Choroid plexus epithelial cell (primary cell): ENCODE data around the gene GRK6.
A peak's percentile ranks its signal among the peaks of the same experiment; 100 is the strongest.

Experiments
- DNase-seq: peaks from one replicate; pipeline ENCODE4 v3.0.0-alpha.2; 2010; ENCODE audit warnings: low read depth
- H3K4me3 ChIP-seq: 2 replicates; pipeline ENCODE4 v1.5.1; 2011; ENCODE audit warnings: low read depth, mild to moderate bottlenecking, control low read depth, low read length, moderate library complexity
- CTCF ChIP-seq: conservative IDR thresholded peaks from 2 replicates; pipeline ENCODE4 v1.5.1; 2011; ENCODE audit warnings: low read depth, mild to moderate bottlenecking, control low read depth, inconsistent platforms, low read length, moderate library complexity

Gene GRK6

GRCh38 chr5:177397875-177398390 is 28.5 kb upstream of the GRK6 start:
- H3K4me3 ChIP-seq: no peak overlapping the region
- TF ChIP-seq CTCF: no peak
- no peak for DNase-seq

- no peak within 1 kb of the TSS for H3K4me3 ChIP-seq
- TF ChIP-seq CTCF: peak; percentile 5
- no peak for DNase-seq
These were observed 26.2 kb upstream of the GRK6 start, which contains the start of gene PFN3 for GRCh38 chr5:177399997-177400868. TSS of gene PFN3 (minus strand) at chr5:177400661. CDS start at chr5:177400576, 85 bp downstream.

- TF ChIP-seq CTCF: peak; percentile 63
- DNase-seq: peak; percentile 65
- no peak overlapping the region for H3K4me3 ChIP-seq
These were observed 24.0 kb upstream of the GRK6 start for GRCh38 chr5:177402271-177403043.

GRCh38 chr5:177403102-177403791 is 23.2 kb upstream of the GRK6 start:
- TF ChIP-seq CTCF: no peak
- peak overlapping the region; percentile 61 for H3K4me3 ChIP-seq
- peak; percentile 40 for DNase-seq

- DNase-seq: peak; percentile 82
- H3K4me3 ChIP-seq: peak overlapping the region; percentile 61
- TF ChIP-seq CTCF: peak; percentile 61
These were observed 22.5 kb upstream of the GRK6 start for GRCh38 chr5:177403792-177404640.
